PC-9 (cell line): ENCODE data around the gene HBE1.

Experiments used
- EZH2 ChIP-seq: fragments of 200-600 bp; sonication (generic); IDR thresholded peaks from 2 replicates; pipeline ENCODE4 v1.8.0; 2017; ENCODE audit warnings: antibody characterized with exemption, low read depth
- TF ChIP-seq, protein P1 (sequence below): fragments of 200-600 bp; sonication (generic); conservative IDR thresholded peaks from 2 replicates; pipeline ENCODE4 v1.6.1; 2017; ENCODE audit warnings: mixed run types, antibody characterized with exemption, mild to moderate bottlenecking, moderate library complexity

DNA sequence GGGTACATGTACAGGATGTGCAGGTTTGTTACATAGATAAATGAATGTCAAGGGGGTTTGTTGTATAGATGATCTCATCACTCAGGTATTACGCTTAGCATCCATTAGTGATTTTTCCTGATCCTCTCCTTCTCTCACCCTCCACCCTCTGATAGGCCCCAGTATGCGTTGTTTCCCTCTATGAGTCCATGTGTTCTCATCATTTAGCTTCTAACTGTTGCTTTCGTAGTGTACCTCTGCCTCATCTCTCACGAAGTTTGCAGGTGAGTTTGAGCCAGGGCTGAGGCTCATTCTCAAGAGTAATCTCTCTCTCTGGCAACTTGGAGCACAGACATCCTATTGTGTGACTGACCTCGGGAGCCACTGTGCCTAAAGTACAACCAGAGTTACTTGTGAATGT lies 4.7 kb upstream of the HBE1 start:
- TF ChIP-seq, protein P1, sequence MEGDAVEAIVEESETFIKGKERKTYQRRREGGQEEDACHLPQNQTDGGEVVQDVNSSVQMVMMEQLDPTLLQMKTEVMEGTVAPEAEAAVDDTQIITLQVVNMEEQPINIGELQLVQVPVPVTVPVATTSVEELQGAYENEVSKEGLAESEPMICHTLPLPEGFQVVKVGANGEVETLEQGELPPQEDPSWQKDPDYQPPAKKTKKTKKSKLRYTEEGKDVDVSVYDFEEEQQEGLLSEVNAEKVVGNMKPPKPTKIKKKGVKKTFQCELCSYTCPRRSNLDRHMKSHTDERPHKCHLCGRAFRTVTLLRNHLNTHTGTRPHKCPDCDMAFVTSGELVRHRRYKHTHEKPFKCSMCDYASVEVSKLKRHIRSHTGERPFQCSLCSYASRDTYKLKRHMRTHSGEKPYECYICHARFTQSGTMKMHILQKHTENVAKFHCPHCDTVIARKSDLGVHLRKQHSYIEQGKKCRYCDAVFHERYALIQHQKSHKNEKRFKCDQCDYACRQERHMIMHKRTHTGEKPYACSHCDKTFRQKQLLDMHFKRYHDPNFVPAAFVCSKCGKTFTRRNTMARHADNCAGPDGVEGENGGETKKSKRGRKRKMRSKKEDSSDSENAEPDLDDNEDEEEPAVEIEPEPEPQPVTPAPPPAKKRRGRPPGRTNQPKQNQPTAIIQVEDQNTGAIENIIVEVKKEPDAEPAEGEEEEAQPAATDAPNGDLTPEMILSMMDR, result no peak
- TF ChIP-seq EZH2, result no peak
